ENCODE results near the gene DDX23.
A peak's percentile ranks its signal among the peaks of the same experiment; 100 is the strongest.

Gene DDX23

DNA sequence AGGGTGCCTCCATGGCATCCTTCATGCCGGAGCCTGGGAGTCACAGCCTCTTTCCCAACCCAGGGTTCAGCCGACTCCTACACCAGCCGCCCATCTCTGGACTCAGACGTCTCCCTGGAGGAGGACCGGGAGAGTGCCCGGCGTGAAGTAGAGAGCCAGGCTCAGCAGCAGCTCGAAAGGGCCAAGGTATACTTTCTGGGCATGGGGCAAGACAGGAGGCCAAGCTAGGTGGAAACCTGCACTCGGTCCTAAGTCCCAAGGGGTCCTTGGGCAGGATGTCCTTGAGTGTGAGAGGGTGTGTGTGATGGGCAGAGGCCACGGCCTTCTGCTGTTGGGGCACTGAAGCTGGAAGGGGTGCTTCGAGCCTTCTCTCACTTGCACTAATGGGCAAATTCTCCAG is 28.7 kb downstream of the DDX23 start:
- DNase-seq (ENCODE audit: low read depth, low spot score), result no peak

- no peak for DNase-seq (ENCODE audit: low read depth, low spot score)
These were observed 29.3 kb downstream of the DDX23 start for GRCh38 chr12:48822711-48823110.

DNA sequence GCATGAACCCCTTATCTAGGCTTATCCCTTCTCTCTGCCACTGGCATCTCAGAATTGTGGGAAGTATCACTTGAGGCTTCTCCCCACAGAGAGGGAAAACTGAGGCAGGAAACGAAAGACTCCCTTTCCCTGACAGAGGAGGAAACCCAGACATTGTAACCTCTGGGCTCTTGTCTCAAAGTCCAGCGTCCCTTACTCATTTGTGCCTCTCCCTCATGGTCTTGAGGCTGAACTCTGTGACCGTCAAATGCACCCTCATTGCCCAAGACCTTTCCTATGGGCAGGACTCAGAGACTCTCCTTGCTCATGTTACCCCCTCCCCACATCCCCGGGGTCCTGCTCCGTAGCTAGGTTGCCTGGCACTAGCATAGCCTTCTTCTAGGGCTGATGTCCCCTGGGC is 29.8 kb downstream of the DDX23 start:
- no peak for DNase-seq (ENCODE audit: low read depth, low spot score)

DNA sequence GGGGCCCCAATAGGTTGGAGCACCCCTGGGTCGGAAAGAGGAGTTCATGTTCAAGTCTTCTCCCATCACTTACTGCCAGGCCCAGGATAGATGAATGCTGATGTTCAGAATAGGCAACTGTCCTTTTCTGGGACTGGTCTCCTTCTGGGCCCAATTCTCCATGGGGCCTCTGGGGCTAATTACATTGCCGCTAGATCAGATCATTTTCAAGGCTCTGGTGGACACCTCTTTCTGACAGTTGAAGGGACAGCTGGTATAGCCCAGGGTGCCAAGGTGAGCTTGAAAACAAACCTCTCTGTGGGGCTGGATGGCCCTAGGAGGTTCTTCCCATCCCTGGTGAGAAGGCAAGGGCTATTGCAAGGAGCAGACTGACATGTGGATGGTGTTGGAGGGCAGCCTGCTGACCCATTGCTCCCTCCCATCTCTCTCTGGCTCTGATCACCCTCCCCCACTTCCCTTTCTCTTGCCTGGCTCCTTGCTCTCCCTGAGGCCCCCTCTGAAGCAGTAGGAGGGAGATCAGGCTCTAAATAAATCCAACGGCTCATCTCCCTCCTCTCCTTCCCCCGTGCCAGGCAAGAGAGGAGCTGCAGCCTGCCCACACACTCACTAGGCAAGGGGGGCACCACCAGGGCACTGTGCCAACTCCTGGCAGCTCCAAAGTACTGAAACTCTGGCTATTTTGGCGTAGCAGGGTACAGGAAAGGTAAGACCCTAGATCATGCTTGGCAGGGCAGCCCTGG is 31.8 kb downstream of the DDX23 start:
- no peak for DNase-seq (ENCODE audit: low read depth, low spot score)

DNA sequence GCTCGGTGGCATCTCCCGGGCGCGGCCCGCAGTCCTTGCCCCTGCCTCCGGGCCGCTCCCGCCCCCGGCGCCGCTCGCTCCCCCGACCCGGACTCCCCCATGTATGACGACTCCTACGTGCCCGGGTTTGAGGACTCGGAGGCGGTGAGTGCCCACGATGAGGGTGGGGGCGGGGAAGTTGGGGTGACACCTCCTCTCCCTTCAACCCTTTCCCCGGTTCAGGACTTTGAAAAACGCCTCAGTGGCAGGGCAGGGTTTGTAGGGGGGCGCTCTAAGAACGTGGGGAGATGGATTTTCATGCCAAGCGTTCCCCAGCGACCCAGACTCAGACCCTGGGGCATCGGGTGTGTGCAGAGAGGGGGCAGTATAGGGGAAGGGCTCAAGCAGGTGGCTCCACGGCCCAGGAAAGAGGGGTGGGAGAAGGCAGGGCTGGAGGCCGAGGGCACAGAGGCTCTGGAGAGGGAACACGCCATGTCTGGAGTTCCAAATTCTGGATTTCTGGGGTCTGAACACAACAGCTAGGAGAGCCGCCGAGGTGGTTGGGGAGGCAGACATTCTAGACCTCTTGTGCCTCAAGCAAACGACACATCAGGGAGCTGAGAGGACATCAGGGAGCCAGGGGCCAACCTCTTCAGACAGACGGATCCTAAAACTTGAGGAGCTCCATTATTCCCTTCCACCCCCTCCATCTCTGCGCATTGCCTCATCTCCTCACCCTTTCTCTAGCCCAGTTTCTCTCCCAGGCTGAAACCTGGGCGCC is 33.0 kb downstream of the DDX23 start:
- DNase-seq (ENCODE audit: low read depth, low spot score), result no peak

GRCh38 chr12:48817873-48818830 is 33.8 kb downstream of the DDX23 start, which contains the start of gene CACNB3:
Gene CACNB3 (plus strand): TSS chr12:48818496. CDS start chr12:48818930, 434 bp downstream.
- peak; percentile 33 for DNase-seq (ENCODE audit: low read depth, low spot score)

GRCh38 chr12:48816143-48816854 is 35.7 kb downstream of the DDX23 start:
- DNase-seq (ENCODE audit: low read depth, low spot score), result no peak

DNA sequence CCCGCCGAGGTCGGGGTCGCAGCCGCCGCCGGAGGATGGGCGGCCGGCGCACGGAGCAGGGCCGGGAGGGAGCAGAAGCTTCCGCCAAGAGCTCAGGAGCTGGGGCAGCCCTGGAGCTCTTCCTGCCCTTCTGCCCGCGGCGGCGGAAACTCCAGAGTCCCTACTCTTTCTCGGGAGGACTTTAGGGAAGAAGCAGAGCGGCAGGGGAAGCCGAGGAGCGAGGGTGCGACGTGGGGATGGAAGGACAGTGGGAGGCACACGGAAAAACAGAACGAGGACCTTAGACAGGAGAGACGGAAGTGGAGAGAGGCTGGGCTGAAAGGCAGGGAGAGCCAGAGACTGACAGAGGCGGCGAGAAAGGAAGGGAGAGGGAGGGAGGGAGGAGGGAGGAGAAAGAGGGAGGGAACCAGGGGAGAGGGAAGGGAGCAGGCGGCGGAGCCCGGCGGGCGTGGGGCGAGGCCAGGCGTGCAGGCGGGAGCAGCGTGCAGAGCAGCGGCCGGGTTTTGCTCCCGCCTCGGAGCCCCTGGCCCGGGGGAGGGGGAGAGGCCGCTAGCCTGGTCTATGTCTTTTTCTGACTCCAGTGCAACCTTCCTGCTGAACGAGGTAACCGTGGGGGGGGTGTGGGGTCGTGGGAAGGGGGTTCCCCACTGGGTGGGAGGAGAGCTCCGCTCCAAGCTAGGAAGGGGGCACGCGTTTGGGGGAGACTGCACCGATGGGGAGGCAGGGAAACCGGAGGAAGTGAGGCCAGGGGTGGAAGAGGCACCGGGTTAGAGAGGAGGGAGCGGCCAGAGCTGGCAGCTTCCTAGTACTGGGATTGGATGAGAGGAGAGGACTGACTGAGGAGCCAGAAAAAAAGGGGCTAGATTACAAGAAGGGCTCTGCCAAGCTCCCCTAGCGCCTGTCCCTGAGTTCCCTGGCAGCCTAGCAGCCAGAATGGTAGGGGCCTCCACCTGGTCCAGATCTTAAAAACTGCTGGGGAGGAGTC is 36.5 kb downstream of the DDX23 start:
- DNase-seq (ENCODE audit: low read depth, low spot score), result no peak

DNA sequence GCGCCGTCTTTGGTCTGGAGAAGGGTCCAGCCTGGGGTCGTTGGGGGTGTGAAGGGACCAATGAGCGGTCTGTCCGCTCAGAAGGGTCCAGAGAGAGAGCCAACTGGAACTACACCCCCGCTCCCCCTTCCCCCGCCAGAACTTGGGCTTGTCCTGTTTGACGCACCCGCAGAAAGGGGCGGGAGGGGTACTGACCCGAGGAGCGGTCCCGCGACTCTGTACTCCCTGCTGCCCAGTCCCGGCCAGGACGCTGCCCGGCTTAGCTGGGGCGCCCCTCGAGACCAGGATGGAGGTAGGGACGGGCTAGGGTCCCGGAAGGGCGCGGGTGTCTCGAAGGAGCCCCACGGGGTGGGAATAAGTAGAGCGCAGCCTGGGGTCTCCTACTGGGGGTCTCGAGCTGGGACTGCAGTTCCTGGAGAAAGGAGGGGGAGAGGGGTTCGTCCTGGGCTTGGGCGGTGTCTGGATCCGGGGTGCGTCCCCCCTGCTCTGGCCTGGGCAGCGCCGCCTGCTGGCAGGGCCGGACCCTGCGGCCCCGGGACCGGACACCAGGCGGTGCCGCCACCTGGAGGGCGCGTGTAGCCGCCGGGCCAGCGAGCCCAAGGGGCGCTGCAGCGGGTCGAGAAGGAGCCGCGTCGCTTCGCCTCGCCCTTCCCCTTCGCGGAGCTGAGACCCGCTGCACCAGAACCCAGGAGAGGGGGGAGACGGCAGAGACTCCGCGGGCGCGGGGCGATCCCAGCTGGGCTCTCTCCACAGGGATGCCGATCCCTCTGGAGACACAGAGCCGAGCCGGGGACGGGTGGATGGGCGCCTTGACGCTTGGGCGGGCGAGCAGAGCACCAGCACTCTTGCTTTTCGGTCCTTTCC is 37.5 kb downstream of the DDX23 start:
- peak; percentile 47 for DNase-seq (ENCODE audit: low read depth, low spot score)

GRCh38 chr12:48813465-48814261 is 38.3 kb downstream of the DDX23 start:
- DNase-seq (ENCODE audit: low read depth, low spot score), result no peak

- DNase-seq (ENCODE audit: low read depth, low spot score), result no peak
These were observed 39.6 kb downstream of the DDX23 start for GRCh38 chr12:48812389-48812788.

- DNase-seq (ENCODE audit: low read depth, low spot score), result no peak
These were observed 40.4 kb downstream of the DDX23 start for GRCh38 chr12:48811437-48812090.

- no peak for DNase-seq (ENCODE audit: low read depth, low spot score)
These were observed 41.0 kb downstream of the DDX23 start for GRCh38 chr12:48810903-48811431.

DNA sequence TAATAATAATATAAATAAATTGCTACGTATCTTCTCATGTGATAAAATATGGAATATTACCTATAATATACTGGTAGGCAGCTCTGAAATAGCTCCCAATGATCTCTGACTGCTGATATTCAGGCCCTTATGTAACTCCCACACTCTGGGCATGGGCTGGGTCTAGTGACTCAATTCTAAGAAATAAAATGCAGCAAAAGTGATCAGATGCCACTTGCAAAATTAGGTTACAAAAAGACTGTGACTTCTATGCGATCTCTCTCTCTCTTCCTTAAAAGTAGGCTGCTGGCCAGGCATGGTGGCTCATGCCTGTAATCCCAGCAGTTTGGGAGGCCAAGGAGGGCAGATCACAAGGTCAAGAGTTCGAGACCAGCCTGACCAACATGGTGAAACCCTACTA is 44.0 kb downstream of the DDX23 start:
- DNase-seq (ENCODE audit: low read depth, low spot score), result no peak

GRCh38 chr12:48803675-48804074 is 48.3 kb downstream of the DDX23 start:
- DNase-seq (ENCODE audit: low read depth, low spot score), result no peak

- DNase-seq (ENCODE audit: low read depth, low spot score), result no peak
These were observed 51.0 kb downstream of the DDX23 start for GRCh38 chr12:48800971-48801370.

- no peak for DNase-seq (ENCODE audit: low read depth, low spot score)
These were observed 51.5 kb downstream of the DDX23 start for GRCh38 chr12:48800457-48800856.
